ENCODE data around the gene GRIN2A.

DNA sequence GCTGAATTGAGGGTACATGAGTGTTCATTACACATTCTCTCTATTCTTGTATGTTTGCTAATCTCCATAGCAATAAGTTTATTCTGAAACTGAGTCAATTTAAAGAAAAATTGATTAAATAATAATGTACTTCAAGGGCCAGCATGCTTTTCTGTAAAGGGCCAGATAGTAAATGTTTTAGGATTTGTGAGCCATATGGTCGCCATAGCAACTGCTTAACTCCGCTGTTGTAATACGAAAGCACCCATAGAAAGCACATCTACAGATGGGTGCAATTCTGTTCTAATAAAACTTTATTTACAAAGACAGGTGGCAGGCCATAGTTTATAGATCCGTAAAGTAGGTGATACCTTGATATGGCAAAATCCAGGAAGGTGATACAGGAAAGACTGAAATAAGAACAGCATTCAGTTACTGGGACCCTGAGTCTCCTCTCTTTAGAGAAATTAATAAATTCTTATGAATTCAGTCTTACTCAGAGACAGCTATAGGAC, 36.6 kb downstream of the GRIN2A start:
- TF ChIP-seq, protein P1, sequence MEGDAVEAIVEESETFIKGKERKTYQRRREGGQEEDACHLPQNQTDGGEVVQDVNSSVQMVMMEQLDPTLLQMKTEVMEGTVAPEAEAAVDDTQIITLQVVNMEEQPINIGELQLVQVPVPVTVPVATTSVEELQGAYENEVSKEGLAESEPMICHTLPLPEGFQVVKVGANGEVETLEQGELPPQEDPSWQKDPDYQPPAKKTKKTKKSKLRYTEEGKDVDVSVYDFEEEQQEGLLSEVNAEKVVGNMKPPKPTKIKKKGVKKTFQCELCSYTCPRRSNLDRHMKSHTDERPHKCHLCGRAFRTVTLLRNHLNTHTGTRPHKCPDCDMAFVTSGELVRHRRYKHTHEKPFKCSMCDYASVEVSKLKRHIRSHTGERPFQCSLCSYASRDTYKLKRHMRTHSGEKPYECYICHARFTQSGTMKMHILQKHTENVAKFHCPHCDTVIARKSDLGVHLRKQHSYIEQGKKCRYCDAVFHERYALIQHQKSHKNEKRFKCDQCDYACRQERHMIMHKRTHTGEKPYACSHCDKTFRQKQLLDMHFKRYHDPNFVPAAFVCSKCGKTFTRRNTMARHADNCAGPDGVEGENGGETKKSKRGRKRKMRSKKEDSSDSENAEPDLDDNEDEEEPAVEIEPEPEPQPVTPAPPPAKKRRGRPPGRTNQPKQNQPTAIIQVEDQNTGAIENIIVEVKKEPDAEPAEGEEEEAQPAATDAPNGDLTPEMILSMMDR (conservative IDR thresholded peaks at IDR 0.05; ENCODE audit: low read length), result no peak
- TF ChIP-seq EZH2phosphoT487 (IDR thresholded peaks at IDR 0.05; ENCODE audit: borderline replicate concordance, low read depth, low read length), result no peak

Data from OCI-LY7 (cell line).